ENCODE data around the gene SEMA3D.

DNA sequence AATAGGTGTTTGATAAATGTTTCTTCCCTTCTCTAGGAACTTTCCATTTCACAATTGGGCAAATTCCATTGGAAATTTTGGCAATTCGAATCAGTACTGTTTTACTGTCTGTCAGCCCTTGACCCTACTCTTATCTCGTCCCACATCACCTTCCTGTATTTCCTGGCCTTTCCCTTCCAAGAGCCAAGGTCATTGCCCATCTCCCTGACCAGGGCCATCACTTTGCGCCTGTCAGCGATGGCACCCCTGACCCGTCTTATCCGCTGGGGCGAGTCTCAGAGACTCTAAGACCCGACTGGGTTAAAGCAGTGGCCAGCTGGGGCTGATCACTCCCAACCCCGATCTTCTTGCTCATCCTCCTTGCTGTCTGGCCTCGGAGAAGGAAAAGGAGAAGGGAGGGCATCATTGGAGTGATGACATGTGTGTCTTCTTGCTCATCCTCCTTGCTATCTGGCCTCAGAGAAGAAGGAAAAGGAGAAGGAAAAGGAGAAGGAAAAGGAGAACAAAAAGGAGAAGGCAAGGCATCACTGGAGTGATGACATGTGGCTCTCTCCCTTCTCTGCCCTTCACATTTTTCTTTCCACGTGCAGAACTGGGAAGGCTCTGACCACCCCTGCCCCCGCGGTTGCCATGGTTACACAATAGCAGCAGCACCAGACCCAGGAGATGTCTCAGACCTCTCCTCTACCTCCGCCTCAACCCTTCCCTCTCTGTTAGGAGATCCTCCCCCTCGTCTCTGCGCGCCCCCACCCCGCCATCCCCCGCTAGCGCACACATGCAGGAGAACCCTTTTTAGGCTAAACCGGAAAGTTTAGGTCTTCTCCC, 2.0 kb downstream of the SEMA3D start:
- TF ChIP-seq, protein P1, sequence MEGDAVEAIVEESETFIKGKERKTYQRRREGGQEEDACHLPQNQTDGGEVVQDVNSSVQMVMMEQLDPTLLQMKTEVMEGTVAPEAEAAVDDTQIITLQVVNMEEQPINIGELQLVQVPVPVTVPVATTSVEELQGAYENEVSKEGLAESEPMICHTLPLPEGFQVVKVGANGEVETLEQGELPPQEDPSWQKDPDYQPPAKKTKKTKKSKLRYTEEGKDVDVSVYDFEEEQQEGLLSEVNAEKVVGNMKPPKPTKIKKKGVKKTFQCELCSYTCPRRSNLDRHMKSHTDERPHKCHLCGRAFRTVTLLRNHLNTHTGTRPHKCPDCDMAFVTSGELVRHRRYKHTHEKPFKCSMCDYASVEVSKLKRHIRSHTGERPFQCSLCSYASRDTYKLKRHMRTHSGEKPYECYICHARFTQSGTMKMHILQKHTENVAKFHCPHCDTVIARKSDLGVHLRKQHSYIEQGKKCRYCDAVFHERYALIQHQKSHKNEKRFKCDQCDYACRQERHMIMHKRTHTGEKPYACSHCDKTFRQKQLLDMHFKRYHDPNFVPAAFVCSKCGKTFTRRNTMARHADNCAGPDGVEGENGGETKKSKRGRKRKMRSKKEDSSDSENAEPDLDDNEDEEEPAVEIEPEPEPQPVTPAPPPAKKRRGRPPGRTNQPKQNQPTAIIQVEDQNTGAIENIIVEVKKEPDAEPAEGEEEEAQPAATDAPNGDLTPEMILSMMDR (IDR thresholded peaks at IDR 0.05 in 8 of 11, conservative IDR thresholded peaks at IDR 0.05 in 3 of 11) = no peak
- no peak for TF ChIP-seq POLR2A (IDR thresholded peaks at IDR 0.05)

Measured in spleen (tissue), 7 donors.